BLaER1 (cell line): ENCODE measurements around the gene KCNT2.
"Not testable (repeated sequence)": the region's sequence is repeated elsewhere in the genome, so short reads cannot be mapped to it uniquely, and the experiment has no call there.

Source experiments
- H3K27ac ChIP-seq: shearing (Covaris generic); formaldehyde crosslinking; 2 replicates; pipeline ENCODE4 v1.8.1; 2022
- H3K27me3 ChIP-seq: shearing (Covaris generic); formaldehyde crosslinking; 2 replicates; pipeline ENCODE4 v1.8.1; 2022
- H3K36me3 ChIP-seq: shearing (Covaris generic); formaldehyde crosslinking; 2 replicates; pipeline ENCODE4 v1.8.1; 2022
- H3K4me1 ChIP-seq: shearing (Covaris generic); formaldehyde crosslinking; 2 replicates; pipeline ENCODE4 v1.8.1; 2022
- H3K4me2 ChIP-seq: shearing (Covaris generic); formaldehyde crosslinking; 2 replicates; pipeline ENCODE4 v1.8.1; 2022
- H3K4me3 ChIP-seq: shearing (Covaris generic); formaldehyde crosslinking; 2 replicates; pipeline ENCODE4 v1.8.1; 2022
- H3K9ac ChIP-seq: shearing (Covaris generic); formaldehyde crosslinking; 2 replicates; pipeline ENCODE4 v1.8.1; 2022
- H3K9me3 ChIP-seq: shearing (Covaris generic); formaldehyde crosslinking; 2 replicates; pipeline ENCODE4 v1.8.1; 2022
- H4K20me1 ChIP-seq: shearing (Covaris generic); formaldehyde crosslinking; 2 replicates; pipeline ENCODE4 v1.8.1; 2022
- Cebpa-rat ChIP-seq: shearing (Covaris generic); IDR thresholded peaks from 2 replicates; pipeline ENCODE4 v1.8.1; 2022

The KCNT2 gene

DNA sequence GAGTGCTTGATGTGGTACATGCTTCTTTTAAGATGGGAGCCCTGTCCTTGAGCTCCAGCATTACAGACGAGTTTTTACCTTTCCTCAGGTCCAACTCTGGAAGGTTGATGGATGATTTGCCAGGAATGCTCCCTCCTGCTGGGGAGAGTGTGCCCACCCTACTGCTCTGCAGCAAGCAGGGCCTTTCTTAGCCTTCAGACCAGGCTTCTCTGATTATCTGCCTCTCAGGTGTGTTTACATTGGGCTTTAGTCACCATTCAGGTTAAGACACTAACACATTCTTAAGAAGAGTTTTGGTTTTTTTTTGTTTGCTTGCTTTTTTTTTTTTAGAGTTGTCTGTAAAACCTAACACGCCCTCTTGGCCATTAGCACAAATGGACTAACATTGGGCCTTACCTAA lies 301.8 kb downstream of the KCNT2 start:
- H3K27ac ChIP-seq: no peak overlapping the region
- no peak overlapping the region for H3K4me3 ChIP-seq
- H3K4me2 ChIP-seq: no peak overlapping the region
- H4K20me1 ChIP-seq: no peaks in the 10 kb centered on the region
- H3K36me3 ChIP-seq: no peaks in the 10 kb centered on the region
- no peaks in the 10 kb centered on the region for H3K27me3 ChIP-seq
- TF ChIP-seq Cebpa-rat: no peak
- no peaks in the 10 kb centered on the region for H3K4me1 ChIP-seq
- no peaks in the 10 kb centered on the region for H3K9me3 ChIP-seq
- H3K9ac ChIP-seq: no peak overlapping the region

DNA sequence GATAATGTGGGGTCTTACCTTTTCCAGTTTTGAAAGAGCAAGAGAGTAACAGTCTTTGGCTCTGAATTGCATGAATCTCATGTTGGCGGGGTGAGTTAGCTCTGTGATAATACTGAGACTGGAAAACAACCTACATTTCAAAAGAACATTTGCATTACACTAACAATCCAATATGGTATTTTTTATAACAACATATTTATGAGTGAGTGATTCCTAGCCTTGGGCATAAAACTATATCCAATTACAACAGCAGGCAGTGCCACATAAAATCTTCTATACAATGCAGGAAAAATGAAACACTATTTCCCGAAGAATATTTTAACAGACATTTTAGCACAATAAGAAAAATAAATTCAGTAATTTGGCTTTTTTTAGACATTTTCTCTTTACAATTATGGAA lies 303.0 kb downstream of the KCNT2 start:
- Histone ChIP-seq H3K4me1 (no peaks in the 10 kb centered on the region), H3K9ac (no peak overlapping the region), H3K4me2 (no peak overlapping the region), H3K36me3 (no peaks in the 10 kb centered on the region), H4K20me1 (no peaks in the 10 kb centered on the region), H3K27me3 (no peaks in the 10 kb centered on the region), H3K4me3 (no peak overlapping the region), H3K9me3 (no peaks in the 10 kb centered on the region), H3K27ac (no peak overlapping the region)
- no peak for TF ChIP-seq Cebpa-rat

DNA sequence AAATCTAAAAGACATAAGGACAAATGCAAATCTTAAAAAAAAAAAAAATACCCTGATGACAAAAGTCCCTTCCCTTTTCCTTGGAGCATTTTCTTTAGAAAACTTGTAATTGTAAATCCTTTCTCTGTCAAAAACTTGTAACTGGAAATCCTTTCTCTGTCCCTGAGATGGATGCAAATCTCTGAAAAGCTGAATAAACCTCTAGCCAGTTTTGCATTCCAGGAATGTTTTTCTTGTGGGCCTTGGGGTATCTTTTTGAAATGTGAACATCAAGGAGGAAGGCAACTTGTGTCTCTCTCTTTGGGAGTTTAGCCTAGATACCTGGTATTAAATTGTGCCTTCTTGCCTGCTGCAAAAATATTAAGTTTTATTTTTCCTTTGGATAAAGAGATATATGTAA lies 305.3 kb downstream of the KCNT2 start:
- Histone ChIP-seq H3K4me2 (no peak overlapping the region), H3K4me1 (no peaks in the 10 kb centered on the region), H3K4me3 (no peak overlapping the region), H4K20me1 (no peaks in the 10 kb centered on the region), H3K27me3 (no peaks in the 10 kb centered on the region), H3K36me3 (no peaks in the 10 kb centered on the region), H3K9me3 (no peaks in the 10 kb centered on the region), H3K27ac (no peak overlapping the region), H3K9ac (no peak overlapping the region)
- TF ChIP-seq Cebpa-rat: no peak

DNA sequence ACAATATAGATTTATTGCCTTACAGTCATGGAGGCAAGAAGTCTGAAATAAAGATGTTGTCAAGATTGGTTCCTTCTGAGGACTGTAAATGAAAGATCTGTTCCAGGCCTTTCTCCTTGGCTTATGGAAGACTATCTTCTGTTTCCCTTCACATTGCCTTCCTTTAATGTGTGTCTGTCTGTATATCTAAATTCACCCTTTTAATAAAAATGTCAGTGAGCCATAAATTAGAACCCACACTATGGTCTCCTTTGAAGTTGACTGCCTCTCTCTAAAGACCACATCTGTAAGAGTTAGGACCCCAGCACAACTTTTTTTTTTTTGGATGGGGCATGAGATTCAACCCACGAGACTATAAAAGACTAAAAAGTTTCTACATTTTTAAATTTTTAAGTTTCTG lies 305.8 kb downstream of the KCNT2 start:
- TF ChIP-seq Cebpa-rat: no peak
- Histone ChIP-seq H3K4me1 (no peaks in the 10 kb centered on the region), H3K27ac (no peak overlapping the region), H3K36me3 (no peaks in the 10 kb centered on the region), H3K9me3 (no peaks in the 10 kb centered on the region), H3K4me3 (no peak overlapping the region), H3K4me2 (no peak overlapping the region), H4K20me1 (no peaks in the 10 kb centered on the region), H3K27me3 (no peaks in the 10 kb centered on the region), H3K9ac (no peak overlapping the region)

DNA sequence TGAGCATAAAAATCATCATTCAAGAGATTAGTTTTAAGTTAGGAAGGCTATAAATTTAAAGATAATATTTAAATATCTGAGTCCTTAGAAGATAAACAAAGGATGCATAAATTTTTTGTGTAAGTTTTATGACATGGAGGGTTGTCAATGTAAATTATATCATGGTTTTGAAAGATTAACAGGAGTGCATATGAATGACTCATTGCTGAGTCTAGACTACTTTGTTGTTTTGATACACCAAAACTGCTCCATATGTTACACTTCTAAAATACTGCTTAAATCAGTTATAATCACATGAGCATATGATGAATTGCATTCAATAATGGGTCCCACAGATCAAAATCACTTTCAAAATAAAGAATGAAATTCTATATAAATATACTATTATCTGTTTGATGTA lies 312.5 kb downstream of the KCNT2 start:
- no peak overlapping the region for H3K4me2 ChIP-seq
- H3K9ac ChIP-seq: no peak overlapping the region
- no peak overlapping the region for H3K27ac ChIP-seq
- no peaks in the 10 kb centered on the region for H3K36me3 ChIP-seq
- no peaks in the 10 kb centered on the region for H3K27me3 ChIP-seq
- no peak overlapping the region for H3K4me3 ChIP-seq
- no peaks in the 10 kb centered on the region for H3K9me3 ChIP-seq
- no peaks in the 10 kb centered on the region for H3K4me1 ChIP-seq
- no peak for TF ChIP-seq Cebpa-rat
- no peaks in the 10 kb centered on the region for H4K20me1 ChIP-seq

DNA sequence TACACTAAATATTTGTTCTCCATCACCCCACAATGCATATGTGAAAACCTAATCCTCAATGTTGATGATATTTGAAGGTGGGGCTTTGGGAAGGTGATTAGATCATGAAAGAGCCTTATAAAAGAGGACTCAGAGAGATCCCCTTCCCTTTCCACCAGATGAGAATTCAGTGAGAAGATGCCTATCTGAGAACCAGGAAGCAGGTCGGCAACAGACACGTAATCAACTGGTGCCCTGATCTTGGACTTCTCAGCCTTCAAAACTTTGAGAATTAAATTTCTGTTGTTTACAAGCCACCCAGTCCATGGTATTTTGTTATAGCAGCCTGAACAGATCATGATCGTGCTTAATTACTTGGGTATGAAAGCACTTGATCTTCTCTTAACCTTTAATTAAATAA lies 329.4 kb downstream of the KCNT2 start:
- Histone ChIP-seq H3K4me2 (no peak overlapping the region), H3K36me3 (no peaks in the 10 kb centered on the region), H3K4me3 (no peak overlapping the region), H4K20me1 (no peaks in the 10 kb centered on the region), H3K4me1 (peaks cover 2% of the 10 kb centered on the region; the same call in 1 of the 2 replicates), H3K27me3 (no peaks in the 10 kb centered on the region), H3K9ac (no peak overlapping the region), H3K9me3 (peaks cover 7% of the 10 kb centered on the region; the same call in 1 of the 2 replicates), H3K27ac (no peak overlapping the region)
- no peak for TF ChIP-seq Cebpa-rat

DNA sequence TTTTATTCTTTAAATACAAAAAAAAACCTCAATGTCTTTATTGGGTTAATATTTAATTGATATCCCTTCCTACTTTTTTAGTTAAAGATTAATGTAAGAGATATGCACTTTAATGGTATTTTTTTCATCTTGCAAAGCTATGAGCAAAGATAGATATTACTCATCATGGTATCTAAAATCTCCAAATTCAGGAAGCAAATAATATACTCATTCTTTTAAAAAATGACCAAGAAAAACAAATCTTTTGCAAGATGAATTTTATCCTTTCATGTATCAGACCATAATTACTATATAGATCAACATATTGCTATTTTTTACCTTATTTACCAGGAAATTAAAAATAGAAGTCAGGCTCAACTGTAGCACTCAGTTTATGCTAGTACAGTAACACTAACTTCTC lies 330.4 kb downstream of the KCNT2 start:
- Histone ChIP-seq H3K9me3 (peaks cover 3% of the 10 kb centered on the region; the same call in 1 of the 2 replicates), H3K36me3 (no peaks in the 10 kb centered on the region), H4K20me1 (no peaks in the 10 kb centered on the region), H3K27me3 (no peaks in the 10 kb centered on the region), H3K27ac (no peak overlapping the region), H3K9ac (no peak overlapping the region), H3K4me3 (no peak overlapping the region), H3K4me1 (no peaks in the 10 kb centered on the region), H3K4me2 (no peak overlapping the region)
- TF ChIP-seq Cebpa-rat: no peak

DNA sequence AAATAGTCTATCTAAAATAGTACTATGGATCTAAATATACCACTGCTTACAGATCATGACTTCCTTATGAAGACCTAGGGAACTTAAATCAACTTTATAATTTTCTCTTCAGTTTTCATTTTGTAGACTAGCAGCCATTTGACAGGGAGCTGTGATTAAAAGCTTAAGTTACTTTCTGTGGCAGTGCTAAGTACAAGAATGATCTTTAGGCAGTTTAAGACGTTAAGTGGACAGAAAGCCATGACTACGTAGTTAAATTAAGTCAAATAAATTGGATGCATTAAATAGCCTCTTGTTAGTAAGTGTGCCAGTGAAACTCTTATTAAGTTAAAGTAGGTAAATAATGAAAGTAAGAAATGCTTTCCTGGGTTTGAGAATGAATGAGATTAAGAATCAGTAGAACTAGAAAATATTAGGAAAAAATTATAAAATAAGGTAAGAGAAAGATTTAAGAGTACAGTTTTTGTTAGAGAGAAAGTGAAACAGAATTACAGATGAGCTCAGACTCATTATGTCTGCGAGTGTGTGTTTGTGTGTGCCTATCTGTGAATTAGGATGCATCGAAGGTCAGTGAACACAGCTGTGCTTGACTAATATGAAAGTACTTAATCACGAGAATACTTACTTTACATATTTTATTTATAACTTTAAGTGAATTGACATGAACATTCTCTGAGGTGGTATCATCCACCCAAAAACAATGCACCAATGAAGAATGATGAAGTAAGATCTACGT lies 336.9 kb downstream of the KCNT2 start:
- H3K4me3 ChIP-seq: no peak overlapping the region
- no peaks in the 10 kb centered on the region for H3K27me3 ChIP-seq
- no peak for TF ChIP-seq Cebpa-rat
- no peaks in the 10 kb centered on the region for H3K9me3 ChIP-seq
- no peak overlapping the region for H3K27ac ChIP-seq
- no peaks in the 10 kb centered on the region for H4K20me1 ChIP-seq
- H3K4me2 ChIP-seq: no peak overlapping the region
- H3K4me1 ChIP-seq: 0 out of 2 replicates have a peak, but pooled peaks cover 4% of the 10 kb centered on the region
- H3K36me3 ChIP-seq: no peaks in the 10 kb centered on the region
- H3K9ac ChIP-seq: no peak overlapping the region

DNA sequence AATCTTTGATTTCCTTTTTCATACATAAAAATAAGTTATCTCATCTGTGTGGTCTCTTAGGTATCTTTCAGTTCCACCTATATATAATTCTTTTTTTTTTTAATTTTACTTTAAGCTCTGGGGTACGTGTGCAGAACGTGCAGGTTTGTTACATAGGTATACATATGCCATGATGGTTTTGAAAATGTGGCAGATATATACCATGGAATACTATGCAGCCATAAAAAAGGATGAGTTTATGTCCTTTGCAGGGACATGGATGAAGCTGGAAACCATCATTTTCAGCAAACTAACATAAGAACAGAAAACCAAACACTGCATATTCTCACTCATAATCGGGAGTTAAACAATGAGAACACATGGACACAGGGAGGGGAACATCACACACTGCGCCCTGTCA lies 345.2 kb downstream of the KCNT2 start:
- H3K4me3 ChIP-seq, H3K27ac ChIP-seq, H3K9me3 ChIP-seq, H3K4me2 ChIP-seq, H3K36me3 ChIP-seq, H4K20me1 ChIP-seq, H3K27me3 ChIP-seq, H3K9ac ChIP-seq: not testable (repeated sequence)
- peaks cover 17% of the 10 kb centered on the region for H3K4me1 ChIP-seq

DNA sequence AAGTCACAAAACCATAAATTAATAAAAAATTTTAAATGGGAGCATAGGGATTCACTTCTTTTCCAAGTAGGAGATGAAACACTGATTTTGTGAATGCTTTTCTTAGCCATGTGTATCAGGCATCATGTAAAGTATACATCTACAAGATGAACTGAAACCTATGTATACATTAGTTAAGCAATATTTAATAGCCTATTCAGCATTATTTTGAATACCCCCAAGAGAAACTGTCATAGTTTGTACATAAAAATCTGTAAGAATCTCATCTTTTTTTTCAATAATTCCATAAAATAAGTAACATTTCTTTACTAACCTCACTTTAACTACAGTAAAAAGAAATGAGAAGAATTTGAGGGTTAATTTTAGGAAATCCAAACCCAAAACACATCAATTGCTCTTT lies 348.0 kb downstream of the KCNT2 start:
- H4K20me1 ChIP-seq: no peaks in the 10 kb centered on the region
- H3K27me3 ChIP-seq: no peaks in the 10 kb centered on the region
- H3K4me2 ChIP-seq: no peak overlapping the region
- H3K9ac ChIP-seq: no peak overlapping the region
- no peaks in the 10 kb centered on the region for H3K9me3 ChIP-seq
- H3K4me1 ChIP-seq: peaks cover 17% of the 10 kb centered on the region
- no peak overlapping the region for H3K27ac ChIP-seq
- TF ChIP-seq Cebpa-rat: no peak
- no peaks in the 10 kb centered on the region for H3K36me3 ChIP-seq
- no peak overlapping the region for H3K4me3 ChIP-seq

DNA sequence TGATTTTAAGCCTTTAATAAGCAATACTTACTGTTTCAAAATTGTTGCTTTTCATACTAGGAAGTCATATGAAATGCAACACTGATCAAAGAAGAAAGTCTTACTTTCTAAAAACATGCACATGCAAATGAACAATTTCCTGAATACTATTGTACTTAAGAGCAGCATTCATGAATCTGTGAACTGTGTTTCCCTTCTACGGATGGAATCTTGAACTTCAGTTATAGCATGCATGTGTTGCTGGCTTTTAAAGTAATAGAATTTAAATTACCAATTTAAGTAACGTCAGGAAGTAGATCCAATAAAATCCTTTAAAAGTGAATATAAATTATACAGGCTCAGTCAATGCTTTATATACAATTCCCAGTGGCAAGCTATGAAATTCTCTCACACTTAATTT lies 348.9 kb downstream of the KCNT2 start:
- Histone ChIP-seq H3K4me1 (peaks cover 17% of the 10 kb centered on the region), H3K9ac (no peak overlapping the region), H4K20me1 (no peaks in the 10 kb centered on the region), H3K36me3 (no peaks in the 10 kb centered on the region), H3K27ac (no peak overlapping the region), H3K4me2 (peak overlapping the region; percentile 60), H3K27me3 (no peaks in the 10 kb centered on the region), H3K9me3 (no peaks in the 10 kb centered on the region), H3K4me3 (no peak overlapping the region)
- TF ChIP-seq Cebpa-rat: no peak
